Measurements from ENCODE around the gene EBLN2. TPM values are rescaled to one million over a fixed set of nuclear protein-coding genes. Genes with fewer than 3 reads are reported as not detected.

The EBLN2 gene
- total RNA-seq, 1 experiment from 2014 or later, result 8.4 TPM

- Mint-ChIP-seq H3K4me3 (ENCODE audit: low read depth, unreplicated experiment) (no peak overlapping the region), H3K27me3 (ENCODE audit: unreplicated experiment) (no peaks in the 10 kb centered on the region), H3K9me3 (ENCODE audit: low read depth, unreplicated experiment) (no peaks in the 10 kb centered on the region), H3K36me3 (ENCODE audit: insufficient read depth, unreplicated experiment) (no peaks in the 10 kb centered on the region), H3K27ac (ENCODE audit: unreplicated experiment) (no peak overlapping the region), H3K4me1 (ENCODE audit: low read depth, unreplicated experiment) (no peaks in the 10 kb centered on the region)
- CTCF ChIA-PET, result no interaction called here
- TF ChIP-seq CTCF (IDR thresholded peaks at IDR 0.05; ENCODE audit: unreplicated experiment), result no peak
- DNase-seq, result no peak
- intact Hi-C loops (cut with micrococcal nuclease; ENCODE audit: unreplicated experiment), result loop anchor here (1.0 kb wide), 2 partner anchors 330 to 400 kb away; no protein-coding TSS in a partner anchor
- BruUV-seq (replicated peaks), result no TSS peak
These were observed 40.4 kb downstream of the EBLN2 start for GRCh38 chr3:73101881-73102280.

DNA sequence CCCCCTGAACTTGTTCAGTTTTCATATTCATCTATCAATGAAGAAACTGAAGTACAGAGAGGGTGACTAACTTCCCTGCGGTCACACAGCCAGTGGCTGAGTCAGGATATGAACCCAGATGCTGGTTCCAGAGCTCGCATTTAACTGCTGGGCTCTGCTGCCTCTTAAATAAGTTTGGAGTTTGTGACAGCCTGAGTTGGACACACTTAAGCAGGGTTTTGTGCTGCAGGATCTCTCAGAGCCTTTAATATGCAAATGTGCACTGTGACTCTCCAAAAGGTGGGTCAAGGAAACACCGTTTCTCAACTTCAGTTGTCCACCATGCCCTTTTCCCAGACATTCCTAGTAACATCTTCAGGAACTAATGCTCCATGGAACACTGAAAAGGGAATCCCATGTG, 45.8 kb downstream of the EBLN2 start:
- DNase-seq, result no peak
- H3K27ac Mint-ChIP-seq (ENCODE audit: unreplicated experiment), result no peak overlapping the region
- CTCF ChIA-PET, result no interaction called here
- no peaks in the 10 kb centered on the region for H3K4me1 Mint-ChIP-seq (ENCODE audit: low read depth, unreplicated experiment)
- no peaks in the 10 kb centered on the region for H3K36me3 Mint-ChIP-seq (ENCODE audit: insufficient read depth, unreplicated experiment)
- intact Hi-C loops (cut with micrococcal nuclease; ENCODE audit: unreplicated experiment), result no loop called here
- H3K4me3 Mint-ChIP-seq (ENCODE audit: low read depth, unreplicated experiment), result no peak overlapping the region
- no peaks in the 10 kb centered on the region for H3K9me3 Mint-ChIP-seq (ENCODE audit: low read depth, unreplicated experiment)
- BruUV-seq (replicated peaks), result no TSS peak
- no peak for TF ChIP-seq CTCF (IDR thresholded peaks at IDR 0.05; ENCODE audit: unreplicated experiment)
- H3K27me3 Mint-ChIP-seq (ENCODE audit: unreplicated experiment), result no peaks in the 10 kb centered on the region

DNA sequence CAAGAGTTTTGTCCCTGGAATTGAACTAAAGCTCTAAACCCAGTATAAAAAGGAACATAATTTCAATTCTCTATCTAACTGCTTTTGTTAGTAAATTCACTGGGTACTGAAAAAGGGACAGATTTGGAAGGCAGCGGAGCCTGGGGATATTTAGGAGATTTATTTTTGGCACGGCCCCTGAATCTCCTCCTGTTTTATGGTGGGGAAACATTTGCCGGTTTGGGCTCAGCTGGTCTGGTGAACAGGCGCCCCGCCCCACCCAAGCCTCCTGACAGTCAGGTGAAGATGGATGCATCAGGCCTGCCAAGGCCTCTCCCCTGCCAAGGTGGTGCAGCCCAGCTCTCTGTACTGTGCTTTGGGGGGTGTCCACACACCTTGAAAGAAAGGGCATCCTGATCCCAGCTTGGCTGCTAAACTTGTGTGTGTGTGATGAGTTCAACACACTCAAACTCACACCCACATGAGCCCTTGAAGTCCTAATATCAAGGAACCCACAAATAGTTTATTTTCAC, 46.3 kb downstream of the EBLN2 start:
- no TSS peak for BruUV-seq (replicated peaks)
- CTCF ChIA-PET, result no interaction called here
- Mint-ChIP-seq H3K9me3 (ENCODE audit: low read depth, unreplicated experiment) (no peaks in the 10 kb centered on the region), H3K27me3 (ENCODE audit: unreplicated experiment) (no peaks in the 10 kb centered on the region), H3K4me3 (ENCODE audit: low read depth, unreplicated experiment) (no peak overlapping the region), H3K36me3 (ENCODE audit: insufficient read depth, unreplicated experiment) (no peaks in the 10 kb centered on the region), H3K4me1 (ENCODE audit: low read depth, unreplicated experiment) (no peaks in the 10 kb centered on the region), H3K27ac (ENCODE audit: unreplicated experiment) (no peak overlapping the region)
- TF ChIP-seq CTCF (IDR thresholded peaks at IDR 0.05; ENCODE audit: unreplicated experiment), result no peak
- intact Hi-C loops (cut with micrococcal nuclease; ENCODE audit: unreplicated experiment), result no loop called here
- DNase-seq, result no peak

- DNase-seq, result no peak
- CTCF ChIA-PET, result no interaction called here
- Mint-ChIP-seq H3K27me3 (ENCODE audit: unreplicated experiment) (no peaks in the 10 kb centered on the region), H3K4me3 (ENCODE audit: low read depth, unreplicated experiment) (no peak overlapping the region), H3K9me3 (ENCODE audit: low read depth, unreplicated experiment) (no peaks in the 10 kb centered on the region), H3K27ac (ENCODE audit: unreplicated experiment) (no peak overlapping the region), H3K36me3 (ENCODE audit: insufficient read depth, unreplicated experiment) (no peaks in the 10 kb centered on the region), H3K4me1 (ENCODE audit: low read depth, unreplicated experiment) (no peaks in the 10 kb centered on the region)
- no TSS peak for BruUV-seq (replicated peaks)
- TF ChIP-seq CTCF (IDR thresholded peaks at IDR 0.05; ENCODE audit: unreplicated experiment), result no peak
- intact Hi-C loops (cut with micrococcal nuclease; ENCODE audit: unreplicated experiment), result no loop called here
These were observed 47.3 kb downstream of the EBLN2 start for GRCh38 chr3:73108750-73109149.
